ENCODE data around the gene IL4R. TPM values are rescaled to one million over a fixed set of nuclear protein-coding genes. Genes with fewer than 3 reads are reported as not detected.
A peak's percentile ranks its signal among the peaks of the same experiment; 100 is the strongest.

Gene IL4R
- total RNA-seq, 1 experiment from 2014 or later, result 25.1 TPM

DNA sequence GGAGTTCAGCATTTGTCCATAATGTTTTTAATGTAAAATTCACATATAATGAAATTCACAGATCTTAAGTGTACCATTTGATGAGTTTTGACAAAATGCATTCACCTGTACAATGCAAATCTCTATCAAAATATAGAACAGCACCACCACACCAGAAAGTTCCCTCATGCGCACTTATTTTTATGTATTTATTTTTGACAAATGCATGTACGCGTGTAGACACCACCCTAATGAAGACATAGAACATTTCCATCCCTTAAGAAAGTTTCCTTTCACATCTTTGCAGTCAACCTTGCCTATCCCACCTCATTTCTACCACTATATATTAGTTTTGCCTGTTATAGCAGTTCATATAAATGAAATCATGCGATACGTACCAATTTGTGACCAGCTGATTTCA, 15.6 kb upstream of the IL4R start:
- H3K9me3 ChIP-seq (ENCODE audit: low read length), result no peaks in the 10 kb centered on the region
- H3K4me2 ChIP-seq (ENCODE audit: low read length), result no peak overlapping the region
- TF ChIP-seq, protein P1, sequence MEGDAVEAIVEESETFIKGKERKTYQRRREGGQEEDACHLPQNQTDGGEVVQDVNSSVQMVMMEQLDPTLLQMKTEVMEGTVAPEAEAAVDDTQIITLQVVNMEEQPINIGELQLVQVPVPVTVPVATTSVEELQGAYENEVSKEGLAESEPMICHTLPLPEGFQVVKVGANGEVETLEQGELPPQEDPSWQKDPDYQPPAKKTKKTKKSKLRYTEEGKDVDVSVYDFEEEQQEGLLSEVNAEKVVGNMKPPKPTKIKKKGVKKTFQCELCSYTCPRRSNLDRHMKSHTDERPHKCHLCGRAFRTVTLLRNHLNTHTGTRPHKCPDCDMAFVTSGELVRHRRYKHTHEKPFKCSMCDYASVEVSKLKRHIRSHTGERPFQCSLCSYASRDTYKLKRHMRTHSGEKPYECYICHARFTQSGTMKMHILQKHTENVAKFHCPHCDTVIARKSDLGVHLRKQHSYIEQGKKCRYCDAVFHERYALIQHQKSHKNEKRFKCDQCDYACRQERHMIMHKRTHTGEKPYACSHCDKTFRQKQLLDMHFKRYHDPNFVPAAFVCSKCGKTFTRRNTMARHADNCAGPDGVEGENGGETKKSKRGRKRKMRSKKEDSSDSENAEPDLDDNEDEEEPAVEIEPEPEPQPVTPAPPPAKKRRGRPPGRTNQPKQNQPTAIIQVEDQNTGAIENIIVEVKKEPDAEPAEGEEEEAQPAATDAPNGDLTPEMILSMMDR (conservative IDR thresholded peaks at IDR 0.05; ENCODE audit: low read depth, low read length), result no peak
- TF ChIP-seq EZH2phosphoT487 (IDR thresholded peaks at IDR 0.05; ENCODE audit: borderline replicate concordance, low read length), result no peak
- H3K9ac ChIP-seq (ENCODE audit: low read length), result no peak overlapping the region
- H2AFZ ChIP-seq (ENCODE audit: low read length), result no peak overlapping the region
- no peak for ATAC-seq
- H3K79me2 ChIP-seq (ENCODE audit: low read length), result no peaks in the 10 kb centered on the region
- H3K4me3 ChIP-seq (ENCODE audit: low read length), result no peak overlapping the region
- H4K20me1 ChIP-seq (ENCODE audit: low read length), result no peaks in the 10 kb centered on the region
- H3K27me3 ChIP-seq (ENCODE audit: low read length), result no peaks in the 10 kb centered on the region
- ChIA-PET CTCF (no interaction called here), POLR2A (ENCODE audit: unreplicated experiment) (no interaction called here)
- no peaks in the 10 kb centered on the region for H3F3A ChIP-seq (ENCODE audit: low read length, unreplicated experiment)
- intact Hi-C loops (cut with micrococcal nuclease), result no loop called here
- no peaks in the 10 kb centered on the region for H3K36me3 ChIP-seq (ENCODE audit: low read depth, low read length)
- DNase-seq, result no peak
- H3K9me2 ChIP-seq (replicated peaks; ENCODE audit: low read length), result no peaks in the 10 kb centered on the region
- H3K27ac ChIP-seq (ENCODE audit: low read length), result no peak overlapping the region
- BruUV-seq (replicated peaks), result no TSS peak
- H3K4me1 ChIP-seq (ENCODE audit: insufficient read depth, low read length), result peaks cover 15% of the 10 kb centered on the region; the same call in 1 of the 2 replicates

DNA sequence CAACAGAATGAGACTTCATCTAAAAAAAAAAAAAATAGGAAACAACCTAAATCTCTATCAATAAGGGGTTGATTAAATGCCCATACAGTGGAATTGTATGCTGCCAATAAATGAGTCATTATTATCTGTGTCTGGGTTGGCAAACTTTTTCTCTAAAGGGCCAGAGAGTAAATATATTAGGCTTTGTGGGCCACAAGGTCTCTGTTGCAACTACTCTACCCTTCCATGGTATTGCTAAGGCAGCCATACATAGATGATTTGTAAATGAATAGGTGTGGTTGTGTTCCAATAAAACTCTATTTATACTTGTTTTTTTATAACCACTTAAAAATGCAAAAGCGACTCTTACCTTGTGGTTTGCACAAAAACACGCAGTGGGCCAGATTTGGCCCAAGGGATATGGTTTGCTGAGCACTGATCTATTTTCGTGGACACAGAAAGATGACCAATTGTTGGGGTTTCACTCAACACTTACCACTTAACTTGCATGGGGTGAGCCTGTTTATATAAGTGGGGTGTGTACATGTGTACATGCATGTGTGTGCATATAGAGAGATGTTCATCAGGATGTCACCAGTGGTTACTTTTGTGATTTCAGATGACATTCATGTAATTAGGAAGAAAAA, 12.4 kb upstream of the IL4R start:
- Histone ChIP-seq H3K79me2 (ENCODE audit: low read length) (no peaks in the 10 kb centered on the region), H4K20me1 (ENCODE audit: low read length) (no peaks in the 10 kb centered on the region), H3F3A (ENCODE audit: low read length, unreplicated experiment) (no peaks in the 10 kb centered on the region), H2AFZ (ENCODE audit: low read length) (no peak overlapping the region), H3K4me1 (ENCODE audit: insufficient read depth, low read length) (peaks cover 15% of the 10 kb centered on the region; the same call in 1 of the 2 replicates), H3K9me2 (replicated peaks; ENCODE audit: low read length) (no peaks in the 10 kb centered on the region), H3K27me3 (ENCODE audit: low read length) (no peaks in the 10 kb centered on the region), H3K9me3 (ENCODE audit: low read length) (no peaks in the 10 kb centered on the region), H3K36me3 (ENCODE audit: low read depth, low read length) (no peaks in the 10 kb centered on the region), H3K9ac (ENCODE audit: low read length) (no peak overlapping the region), H3K27ac (ENCODE audit: low read length) (peak overlapping the region; percentile 39), H3K4me2 (ENCODE audit: low read length) (no peak overlapping the region; the same call in 1 of the 2 replicates), H3K4me3 (ENCODE audit: low read length) (no peak overlapping the region)
- POLR2A ChIA-PET (ENCODE audit: unreplicated experiment), result no interaction called here
- TF ChIP-seq EZH2 (IDR thresholded peaks at IDR 0.05; ENCODE audit: low read length, unreplicated experiment) (no peak), EZH2phosphoT487 (IDR thresholded peaks at IDR 0.05; ENCODE audit: borderline replicate concordance, low read length) (no peak)
- TF ChIP-seq, protein P1 (conservative IDR thresholded peaks at IDR 0.05; ENCODE audit: low read depth, low read length), result no peak
- peak; percentile 50 for ATAC-seq
- CTCF ChIA-PET, result no interaction called here
- intact Hi-C loops (cut with micrococcal nuclease), result no loop called here
- no TSS peak for BruUV-seq (replicated peaks)
- peak; percentile 59 for DNase-seq

DNA sequence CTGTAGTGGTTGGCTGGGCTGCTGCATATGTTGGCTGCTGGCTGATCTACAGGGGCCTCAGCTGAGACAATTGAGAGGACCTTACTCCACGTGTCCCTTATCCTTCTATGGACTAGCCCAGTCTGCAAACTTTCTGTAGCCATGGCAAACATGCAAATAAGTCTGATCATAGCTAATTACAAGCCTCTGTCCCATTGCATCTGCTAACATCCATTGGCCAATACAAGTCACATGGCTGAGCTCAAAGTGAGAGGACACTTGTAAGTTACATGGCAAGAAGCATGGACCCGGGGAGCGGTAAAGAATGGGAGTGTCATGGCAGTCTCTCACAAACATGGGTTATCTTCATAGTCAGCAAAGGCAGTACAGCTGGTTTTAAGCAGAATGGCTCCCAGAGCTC, 11.6 kb upstream of the IL4R start:
- Histone ChIP-seq H3K9ac (ENCODE audit: low read length) (no peak overlapping the region), H3F3A (ENCODE audit: low read length, unreplicated experiment) (no peaks in the 10 kb centered on the region), H3K27ac (ENCODE audit: low read length) (peak overlapping the region; percentile 39; the same call in 1 of the 2 replicates), H4K20me1 (ENCODE audit: low read length) (no peaks in the 10 kb centered on the region), H3K36me3 (ENCODE audit: low read depth, low read length) (no peaks in the 10 kb centered on the region), H3K4me3 (ENCODE audit: low read length) (no peak overlapping the region), H3K4me2 (ENCODE audit: low read length) (no peak overlapping the region), H3K9me2 (replicated peaks; ENCODE audit: low read length) (no peaks in the 10 kb centered on the region), H3K27me3 (ENCODE audit: low read length) (no peaks in the 10 kb centered on the region), H3K9me3 (ENCODE audit: low read length) (no peaks in the 10 kb centered on the region), H2AFZ (ENCODE audit: low read length) (no peak overlapping the region), H3K79me2 (ENCODE audit: low read length) (no peaks in the 10 kb centered on the region), H3K4me1 (ENCODE audit: insufficient read depth, low read length) (peaks cover 15% of the 10 kb centered on the region; the same call in 1 of the 2 replicates)
- TF ChIP-seq, protein P1 (conservative IDR thresholded peaks at IDR 0.05; ENCODE audit: low read depth, low read length), result no peak
- TF ChIP-seq EZH2phosphoT487 (IDR thresholded peaks at IDR 0.05; ENCODE audit: borderline replicate concordance, low read length) (no peak), EZH2 (IDR thresholded peaks at IDR 0.05; ENCODE audit: low read length, unreplicated experiment) (no peak)
- ChIA-PET POLR2A (ENCODE audit: unreplicated experiment) (no interaction called here), CTCF (no interaction called here)
- ATAC-seq (no peak), DNase-seq (no peak)
- BruUV-seq (replicated peaks), result no TSS peak
- intact Hi-C loops (cut with micrococcal nuclease), result no loop called here

Measured in PC-3 (cell line).